GM12878 (cell line): ENCODE measurements around the gene LRRC8B. TPM values are rescaled to one million over a fixed set of nuclear protein-coding genes. Genes with fewer than 3 reads are reported as not detected.
A peak's percentile ranks its signal among the peaks of the same experiment; 100 is the strongest.

ENCODE experiments used
- ASH2L ChIP-seq: fragments of 300-600, 200-600 bp; sonication (generic); IDR thresholded peaks from 2 replicates; pipeline ENCODE4 v1.6.1; 2017; ENCODE audit warnings: low read depth, mild to moderate bottlenecking, borderline replicate concordance
- BMI1 ChIP-seq: fragments of 450-650 bp; IDR thresholded peaks from 2 replicates; pipeline ENCODE4 v1.6.1; 2016; ENCODE audit warnings: mild to moderate bottlenecking, moderate library complexity, borderline replicate concordance
- CEBPB ChIP-seq, 2 experiments: fragments of 150-350 bp in 1 of 2; IDR thresholded peaks; 2 replicates each; pipeline ENCODE4 v1.6.1; 2012 to 2014; ENCODE audit warnings: low read depth in 2 of 2, low read length in 2 of 2, borderline replicate concordance in 1 of 2, inconsistent platforms in 1 of 2
- CTCF ChIP-seq, 3 experiments: IDR thresholded peaks in 2 of 3; conservative IDR thresholded peaks in 1 of 3; 2 replicates each; pipeline ENCODE4 v1.5.1; 2011; ENCODE audit warnings: low read depth in 3 of 3, low read length in 3 of 3, mild to moderate bottlenecking in 3 of 3, control low read depth in 2 of 3, moderate library complexity in 2 of 3, inconsistent platforms in 1 of 3, mixed read lengths in 1 of 3; ENCODE audit not compliant: control insufficient read depth in 2 of 3, insufficient read depth in 1 of 3; ENCODE audit errors: extremely low read depth in 1 of 3
- HDGF ChIP-seq: fragments of 450-650 bp; IDR thresholded peaks from 2 replicates; pipeline ENCODE4 v1.6.1; 2016; ENCODE audit warnings: antibody characterized with exemption
- IKZF2 ChIP-seq, 2 experiments: fragments of 450-650 bp; IDR thresholded peaks; 2 replicates each; pipeline ENCODE4 v1.6.1; 2017; ENCODE audit warnings: mild to moderate bottlenecking in 2 of 2, moderate library complexity in 2 of 2
- JUNB ChIP-seq: IDR thresholded peaks from 2 replicates; pipeline ENCODE4 v1.6.1; 2016; ENCODE audit warnings: antibody characterized with exemption, mild to moderate bottlenecking
- MAX ChIP-seq: IDR thresholded peaks from 2 replicates; pipeline ENCODE4 v1.6.1; 2012; ENCODE audit warnings: low read depth, low read length, improper control_type of control experiment
- RELB ChIP-seq: fragments of 450-650 bp; IDR thresholded peaks from 2 replicates; pipeline ENCODE4 v1.6.1; 2017; ENCODE audit warnings: low read depth, mild to moderate bottlenecking, moderate library complexity
- SMARCA5 ChIP-seq: fragments of 450-650 bp; IDR thresholded peaks from 2 replicates; pipeline ENCODE4 v1.6.1; 2017; ENCODE audit warnings: mild to moderate bottlenecking
- ZNF24 ChIP-seq: fragments of 450-650 bp; IDR thresholded peaks from 2 replicates; pipeline ENCODE4 v1.6.1; 2017; ENCODE audit warnings: antibody characterized with exemption, mild to moderate bottlenecking
- ZSCAN29 ChIP-seq: fragments of 450-650 bp; IDR thresholded peaks from 2 replicates; pipeline ENCODE4 v1.6.1; 2017; ENCODE audit warnings: mild to moderate bottlenecking, moderate library complexity
- polyA plus RNA-seq, 11 experiments: library from polyadenylated mRNA; depleted of rRNA in 4 of 11; unstranded in 6 of 11; stranded (reverse) in 5 of 11; fragments of >200 nt; fragmentation: Nextera tagmentation in 4 of 11; fragmentation: Illumina TruSeq in 1 of 11; extraction: Ambion mirVana in 4 of 11; extraction: Trizol in 1 of 11; gene quantifications; 1 replicate in 1 of 11; 2 replicates in 10 of 11; pipeline versions ENCODE4 v1.2.1 to v1.2.3, GENCODE V29; 2011 to 2016; ENCODE audit warnings: inconsistent platforms in 2 of 11, missing spikeins in 2 of 11, low read depth in 1 of 11
- total RNA-seq, 4 experiments: library from RNA; depleted of rRNA in 3 of 4; stranded (reverse); fragments of >200 nt in 3 of 4; fragmentation: Illumina TruSeq in 1 of 4; extraction: Trizol in 1 of 4; gene quantifications; 2 replicates each; pipeline versions ENCODE4 v1.2.1 to v1.2.3, GENCODE V29; 2013 to 2021
- TF ChIP-seq, protein P1 (sequence below): IDR thresholded peaks from 2 replicates; pipeline ENCODE4 v1.6.1; 2012; ENCODE audit warnings: mild to moderate bottlenecking, low read depth, low read length
- TF ChIP-seq, protein P2 (sequence below): IDR thresholded peaks from 2 replicates; pipeline ENCODE4 v1.6.1; 2012; ENCODE audit warnings: low read depth, low read length, improper control_type of control experiment
- TF ChIP-seq, protein P3 (sequence below): IDR thresholded peaks from 2 replicates; pipeline ENCODE4 v1.6.1; 2011; ENCODE audit warnings: low read depth, low read length, improper control_type of control experiment, borderline replicate concordance

LRRC8B gene
- total and polyA plus RNA-seq, 10 of the 15 experiments (the other 5 are each of a cell fraction or from before 2014, with no cell fraction given), result 1.3 to 9.2 (median 5.4) TPM

DNA sequence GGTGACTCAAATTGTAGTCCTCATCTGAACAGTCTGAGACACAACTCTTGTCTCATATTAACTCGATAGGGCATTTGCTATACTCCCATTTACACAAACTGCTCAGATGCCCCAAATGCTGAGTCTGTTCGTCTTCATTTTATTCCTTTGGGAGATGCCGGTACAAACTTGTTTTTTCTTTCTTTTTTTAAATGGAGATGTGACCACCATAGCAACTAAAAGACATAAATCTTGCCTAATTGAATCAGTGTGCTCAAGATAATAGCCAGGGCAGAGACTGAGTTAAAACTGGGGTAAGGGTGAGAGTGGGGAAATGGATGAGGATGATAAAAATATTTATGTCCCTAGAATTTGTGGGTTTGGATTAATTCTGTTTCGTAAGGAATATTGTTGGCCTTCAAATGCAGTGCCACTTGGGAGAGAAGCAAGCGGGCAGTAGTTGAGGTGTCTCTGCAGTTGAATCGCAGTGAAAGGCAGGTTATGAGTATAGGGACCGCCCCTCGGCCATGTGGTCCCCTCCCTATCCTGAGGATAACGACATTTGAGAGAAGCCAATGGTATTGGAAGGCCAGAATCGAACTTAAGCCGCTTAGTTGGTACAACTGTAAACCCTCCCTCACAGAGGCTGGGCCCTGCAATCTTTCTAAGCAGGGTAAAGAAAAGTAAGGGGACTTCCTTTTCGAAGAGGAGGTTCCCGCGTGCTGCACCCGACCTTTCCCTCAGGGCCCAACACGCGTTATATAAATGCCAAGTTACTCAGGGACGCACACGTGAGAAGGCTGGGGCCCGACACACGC lies 859 bp upstream of the LRRC8B start (continued):
- TF ChIP-seq, protein P1, sequence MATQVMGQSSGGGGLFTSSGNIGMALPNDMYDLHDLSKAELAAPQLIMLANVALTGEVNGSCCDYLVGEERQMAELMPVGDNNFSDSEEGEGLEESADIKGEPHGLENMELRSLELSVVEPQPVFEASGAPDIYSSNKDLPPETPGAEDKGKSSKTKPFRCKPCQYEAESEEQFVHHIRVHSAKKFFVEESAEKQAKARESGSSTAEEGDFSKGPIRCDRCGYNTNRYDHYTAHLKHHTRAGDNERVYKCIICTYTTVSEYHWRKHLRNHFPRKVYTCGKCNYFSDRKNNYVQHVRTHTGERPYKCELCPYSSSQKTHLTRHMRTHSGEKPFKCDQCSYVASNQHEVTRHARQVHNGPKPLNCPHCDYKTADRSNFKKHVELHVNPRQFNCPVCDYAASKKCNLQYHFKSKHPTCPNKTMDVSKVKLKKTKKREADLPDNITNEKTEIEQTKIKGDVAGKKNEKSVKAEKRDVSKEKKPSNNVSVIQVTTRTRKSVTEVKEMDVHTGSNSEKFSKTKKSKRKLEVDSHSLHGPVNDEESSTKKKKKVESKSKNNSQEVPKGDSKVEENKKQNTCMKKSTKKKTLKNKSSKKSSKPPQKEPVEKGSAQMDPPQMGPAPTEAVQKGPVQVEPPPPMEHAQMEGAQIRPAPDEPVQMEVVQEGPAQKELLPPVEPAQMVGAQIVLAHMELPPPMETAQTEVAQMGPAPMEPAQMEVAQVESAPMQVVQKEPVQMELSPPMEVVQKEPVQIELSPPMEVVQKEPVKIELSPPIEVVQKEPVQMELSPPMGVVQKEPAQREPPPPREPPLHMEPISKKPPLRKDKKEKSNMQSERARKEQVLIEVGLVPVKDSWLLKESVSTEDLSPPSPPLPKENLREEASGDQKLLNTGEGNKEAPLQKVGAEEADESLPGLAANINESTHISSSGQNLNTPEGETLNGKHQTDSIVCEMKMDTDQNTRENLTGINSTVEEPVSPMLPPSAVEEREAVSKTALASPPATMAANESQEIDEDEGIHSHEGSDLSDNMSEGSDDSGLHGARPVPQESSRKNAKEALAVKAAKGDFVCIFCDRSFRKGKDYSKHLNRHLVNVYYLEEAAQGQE, result no peak
- TF ChIP-seq CEBPB (IDR thresholded peaks at IDR 0.05; ENCODE audit: borderline replicate concordance in 1 of 2, low read depth in 2 of 2, low read length in 2 of 2) (no peak), HDGF (no peak), ZNF24 (no peak), CTCF (IDR thresholded peaks at IDR 0.05 in 2 of 3, conservative IDR thresholded peaks at IDR 0.05 in 1 of 3; ENCODE audit: control insufficient read depth in 2 of 3, extremely low read depth in 1 of 3, insufficient read depth in 1 of 3, low read depth in 3 of 3, low read length in 3 of 3) (no peak), ZSCAN29 (no peak), BMI1 (no peak), RELB (peak; percentile 2; the same call in 1 of the 2 replicates), ASH2L (no peak), JUNB (peak; percentile 52; the same call in 1 of the 2 replicates), SMARCA5 (no peak), IKZF2 (IDR thresholded peaks at IDR 0.05) (peak in 1 of 2 experiments; percentile 63; a peak in 1 of 4 replicates), MAX (peak; percentile 90)
- TF ChIP-seq, protein P2, sequence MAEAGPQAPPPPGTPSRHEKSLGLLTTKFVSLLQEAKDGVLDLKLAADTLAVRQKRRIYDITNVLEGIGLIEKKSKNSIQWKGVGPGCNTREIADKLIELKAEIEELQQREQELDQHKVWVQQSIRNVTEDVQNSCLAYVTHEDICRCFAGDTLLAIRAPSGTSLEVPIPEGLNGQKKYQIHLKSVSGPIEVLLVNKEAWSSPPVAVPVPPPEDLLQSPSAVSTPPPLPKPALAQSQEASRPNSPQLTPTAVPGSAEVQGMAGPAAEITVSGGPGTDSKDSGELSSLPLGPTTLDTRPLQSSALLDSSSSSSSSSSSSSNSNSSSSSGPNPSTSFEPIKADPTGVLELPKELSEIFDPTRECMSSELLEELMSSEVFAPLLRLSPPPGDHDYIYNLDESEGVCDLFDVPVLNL, result no peak
- TF ChIP-seq, protein P3, sequence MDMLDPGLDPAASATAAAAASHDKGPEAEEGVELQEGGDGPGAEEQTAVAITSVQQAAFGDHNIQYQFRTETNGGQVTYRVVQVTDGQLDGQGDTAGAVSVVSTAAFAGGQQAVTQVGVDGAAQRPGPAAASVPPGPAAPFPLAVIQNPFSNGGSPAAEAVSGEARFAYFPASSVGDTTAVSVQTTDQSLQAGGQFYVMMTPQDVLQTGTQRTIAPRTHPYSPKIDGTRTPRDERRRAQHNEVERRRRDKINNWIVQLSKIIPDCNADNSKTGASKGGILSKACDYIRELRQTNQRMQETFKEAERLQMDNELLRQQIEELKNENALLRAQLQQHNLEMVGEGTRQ, result no peak
